ENCODE data around the gene PIK3R3.

The PIK3R3 gene

DNA sequence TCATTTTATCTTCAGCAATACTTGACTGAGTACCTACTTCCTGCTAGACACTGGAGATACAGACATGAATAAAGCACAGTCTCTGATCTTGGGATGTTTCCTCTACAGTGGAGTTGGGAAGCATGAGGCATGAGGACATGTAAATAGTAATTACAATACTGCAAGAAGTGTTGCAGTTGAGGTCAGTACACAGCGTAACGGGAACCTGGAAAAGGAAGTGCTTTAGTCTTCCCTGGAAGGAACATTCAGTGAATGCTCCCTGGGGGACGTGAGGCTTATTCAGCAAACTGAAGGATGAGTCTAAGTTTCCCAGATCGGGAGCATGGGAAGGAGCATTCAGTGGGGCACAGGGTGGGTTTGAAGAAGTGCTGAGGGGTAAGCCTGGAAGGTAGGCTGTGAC, 112.4 kb downstream of the PIK3R3 start:
- FAIRE-seq: no peak

DNA sequence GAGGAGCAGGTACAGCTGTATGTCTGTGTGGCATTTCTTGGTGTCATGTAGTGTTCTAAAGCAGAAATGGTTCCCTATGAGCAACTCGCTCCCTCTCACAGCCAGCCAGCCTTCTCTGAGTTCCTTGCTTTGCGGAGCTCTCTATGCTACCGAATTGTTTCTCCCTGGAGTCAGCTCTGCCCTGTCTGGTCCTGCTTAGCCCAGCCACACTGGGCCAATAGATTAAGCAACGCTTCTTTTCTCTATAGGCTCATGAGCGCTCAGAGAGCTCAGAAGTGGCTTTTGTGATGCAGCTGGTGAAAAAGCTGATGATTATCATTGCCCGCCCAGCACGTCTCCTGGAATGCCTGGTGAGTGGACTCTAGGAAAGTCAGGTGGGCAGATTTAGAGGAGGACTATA, 113.1 kb downstream of the PIK3R3 start:
- FAIRE-seq: no peak

DNA sequence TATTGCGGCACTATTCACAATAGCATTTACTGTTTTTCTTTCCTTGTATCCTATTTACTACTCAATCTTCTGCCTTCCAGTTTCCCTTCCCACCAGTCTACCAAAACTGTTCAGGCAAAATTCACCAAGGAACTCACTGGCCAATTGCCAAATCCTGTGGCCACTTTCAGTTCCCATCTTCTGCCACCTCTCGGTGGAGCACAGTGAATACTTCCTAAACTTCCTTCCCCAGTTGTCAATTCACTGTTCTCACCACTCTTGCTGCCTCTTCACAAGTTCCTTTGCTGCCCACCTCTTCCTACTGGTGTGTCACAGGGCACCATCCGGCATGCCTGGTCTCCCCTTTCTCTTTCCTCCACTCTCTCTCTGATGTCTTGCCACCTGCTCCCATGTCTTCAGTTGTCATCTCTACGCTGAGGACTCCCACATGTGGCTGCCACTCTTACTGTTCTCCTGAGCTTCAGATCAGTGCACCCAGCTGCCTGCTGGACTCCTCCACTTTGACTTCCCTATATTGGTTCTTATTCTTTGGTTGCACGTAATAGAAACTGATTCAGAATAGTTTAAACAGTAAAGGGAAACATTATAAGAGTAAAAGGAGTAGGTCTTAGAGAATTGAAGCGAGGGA, 114.4 kb downstream of the PIK3R3 start:
- no peak for FAIRE-seq

DNA sequence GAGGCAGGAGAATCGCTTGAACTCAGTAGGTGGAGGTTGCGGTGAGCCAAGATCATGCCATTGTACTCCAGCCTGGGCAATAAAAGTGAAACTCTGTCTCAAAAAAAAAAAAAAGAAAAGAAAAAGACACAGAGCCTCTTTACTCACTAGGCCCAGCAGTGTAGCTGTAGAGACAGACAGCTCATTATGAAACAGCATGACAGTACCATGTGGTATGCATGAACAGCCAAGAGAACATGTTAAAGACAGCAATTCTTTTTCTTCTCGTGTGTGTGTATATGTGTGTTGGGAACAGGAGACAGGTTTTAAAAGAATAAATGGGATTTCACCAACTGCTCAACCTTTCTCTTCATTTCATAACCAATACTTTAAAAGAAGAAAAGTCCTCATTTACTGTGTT, 118.8 kb downstream of the PIK3R3 start:
- FAIRE-seq: no peak

DNA sequence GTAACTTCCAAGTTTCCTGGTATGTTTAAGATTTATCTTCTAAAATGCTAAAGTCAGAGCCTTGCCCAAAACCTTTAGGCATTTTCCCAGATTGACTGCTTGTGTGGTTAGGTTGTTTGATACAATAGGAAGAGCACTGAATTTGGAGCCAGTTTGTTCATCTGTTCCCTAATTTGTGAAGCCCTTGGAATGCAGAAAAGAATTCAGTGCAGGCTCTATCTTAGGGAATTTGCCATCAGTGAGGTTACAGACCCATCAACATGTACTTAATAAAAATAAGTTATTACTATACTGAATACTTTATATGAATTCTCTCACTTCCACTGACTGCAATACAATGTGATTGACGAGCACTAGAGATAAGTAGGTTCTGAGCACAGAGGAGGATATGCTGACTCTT, 120.2 kb downstream of the PIK3R3 start:
- no peak for FAIRE-seq

DNA sequence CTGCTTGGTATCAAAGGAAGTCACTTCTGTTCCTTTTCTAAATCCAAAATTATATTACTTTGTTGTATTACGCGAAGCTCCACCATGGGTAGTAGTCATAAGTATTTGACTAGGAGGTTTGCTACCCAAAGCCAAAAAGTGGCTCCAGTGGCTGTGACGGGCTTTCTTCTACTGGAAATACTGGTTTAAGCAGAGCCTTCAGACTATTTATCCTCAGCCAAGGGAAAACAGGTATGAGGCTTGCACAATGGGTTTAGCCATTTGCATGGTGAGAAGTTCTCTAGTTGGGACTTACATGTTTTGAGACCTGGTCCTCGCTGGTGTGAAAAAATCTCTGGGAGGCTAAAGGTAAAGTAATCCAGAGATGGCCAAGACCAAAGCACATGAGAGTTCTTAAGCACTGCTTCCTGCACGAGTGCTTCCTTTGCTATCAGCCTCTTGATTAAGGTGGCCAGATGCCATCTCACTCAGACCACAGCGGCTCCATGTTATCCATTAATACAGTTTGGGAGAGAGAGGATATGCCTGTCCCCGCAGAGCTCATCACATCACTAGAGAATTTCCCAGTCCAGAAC, 121.2 kb downstream of the PIK3R3 start:
- no peak for FAIRE-seq

DNA sequence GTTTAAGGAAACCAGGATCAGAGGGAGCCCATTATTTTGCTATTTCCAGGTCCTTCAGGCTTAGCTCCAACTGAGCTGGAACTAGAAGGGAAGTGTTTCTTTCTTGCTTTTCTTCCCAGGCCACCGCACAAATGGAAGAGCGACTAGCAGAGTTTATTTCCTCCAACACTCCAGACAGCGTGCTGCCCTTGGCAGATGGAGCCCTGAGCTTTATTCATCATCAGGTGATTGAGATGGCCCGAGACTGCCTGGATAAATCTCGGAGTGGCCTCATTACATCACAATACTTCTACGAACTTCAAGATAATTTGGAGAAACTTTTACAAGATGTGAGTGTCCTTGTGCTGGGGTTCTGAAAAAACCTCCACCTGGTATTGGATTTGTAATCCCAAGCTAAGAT, 121.8 kb downstream of the PIK3R3 start:
- no peak for FAIRE-seq

DNA sequence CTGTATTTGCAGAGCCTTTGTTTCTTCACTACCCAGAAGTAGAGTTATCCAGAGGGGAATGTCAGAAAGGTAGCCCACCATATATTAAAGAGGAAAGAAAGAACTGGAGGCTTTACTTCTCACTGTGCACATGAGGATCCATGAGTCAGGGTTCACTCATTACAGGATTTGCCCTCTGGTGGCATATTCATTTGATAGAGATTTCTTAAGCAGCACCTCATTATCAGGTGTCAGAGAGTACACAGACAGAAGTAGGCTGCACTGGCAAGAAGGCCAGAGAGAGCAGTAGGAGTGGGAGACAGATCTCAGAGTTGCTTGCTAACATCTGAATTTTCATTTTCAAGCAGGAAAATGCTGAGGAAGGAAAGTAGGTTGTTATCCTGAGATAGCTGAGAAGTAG, 123.8 kb downstream of the PIK3R3 start:
- FAIRE-seq: no peak

DNA sequence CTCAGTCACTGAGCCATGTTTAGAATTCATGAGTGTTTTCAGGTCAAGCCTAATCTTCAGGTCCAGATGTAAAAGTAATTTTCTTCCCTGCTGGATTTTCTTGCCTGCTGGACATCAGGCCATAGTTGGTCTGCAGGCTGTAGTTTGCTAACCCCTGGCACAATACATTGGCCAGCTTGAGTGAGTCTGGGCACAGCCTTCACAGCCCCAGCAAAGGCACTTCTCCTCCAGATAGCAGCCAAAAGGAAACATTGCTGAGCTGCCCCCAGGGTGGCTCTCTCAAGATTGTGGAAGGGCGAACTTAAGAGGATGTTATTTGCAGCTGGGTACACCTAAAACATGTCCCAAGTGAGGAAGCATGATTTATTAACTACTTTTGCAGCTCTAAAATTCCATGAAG, 126.8 kb downstream of the PIK3R3 start:
- no peak for FAIRE-seq

DNA sequence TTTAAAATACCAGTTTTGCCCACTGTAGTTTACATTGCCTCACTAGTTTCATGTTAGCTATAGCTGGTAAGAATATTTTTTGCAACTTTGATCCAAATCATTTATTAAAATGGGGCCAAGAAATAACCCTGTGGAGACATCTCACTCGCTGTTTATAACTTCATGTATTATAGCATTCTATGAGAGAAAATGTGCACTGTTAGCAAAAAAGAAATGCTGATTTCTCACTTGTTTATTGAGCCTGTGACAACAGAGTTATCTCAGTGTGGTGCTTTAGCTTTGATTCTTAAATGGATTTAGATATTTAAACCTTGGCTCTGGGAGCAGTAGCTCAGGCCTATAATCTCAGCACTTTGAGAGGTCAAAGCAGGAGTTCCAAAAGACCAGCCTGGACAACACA, 127.9 kb downstream of the PIK3R3 start:
- no peak for FAIRE-seq

DNA sequence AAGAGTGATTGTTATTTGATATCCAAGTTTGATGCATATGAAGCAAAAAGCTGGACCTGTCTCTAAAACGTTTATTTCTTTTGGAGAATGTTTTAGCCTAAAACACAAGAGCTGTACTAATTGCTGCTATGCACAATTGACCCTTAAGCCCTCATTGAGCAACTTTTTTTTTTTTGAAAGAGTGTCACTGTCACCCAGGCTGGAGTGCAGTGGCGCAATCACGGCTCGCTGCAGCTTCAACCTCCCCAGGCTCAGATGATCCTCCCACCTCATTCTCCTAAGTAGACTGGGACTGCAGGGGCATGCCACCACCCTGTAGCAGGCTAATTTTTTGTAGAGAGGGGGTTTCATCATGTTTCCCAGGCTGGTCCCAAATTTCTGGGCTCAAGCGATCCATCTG, 129.1 kb downstream of the PIK3R3 start:
- FAIRE-seq: no peak

DNA sequence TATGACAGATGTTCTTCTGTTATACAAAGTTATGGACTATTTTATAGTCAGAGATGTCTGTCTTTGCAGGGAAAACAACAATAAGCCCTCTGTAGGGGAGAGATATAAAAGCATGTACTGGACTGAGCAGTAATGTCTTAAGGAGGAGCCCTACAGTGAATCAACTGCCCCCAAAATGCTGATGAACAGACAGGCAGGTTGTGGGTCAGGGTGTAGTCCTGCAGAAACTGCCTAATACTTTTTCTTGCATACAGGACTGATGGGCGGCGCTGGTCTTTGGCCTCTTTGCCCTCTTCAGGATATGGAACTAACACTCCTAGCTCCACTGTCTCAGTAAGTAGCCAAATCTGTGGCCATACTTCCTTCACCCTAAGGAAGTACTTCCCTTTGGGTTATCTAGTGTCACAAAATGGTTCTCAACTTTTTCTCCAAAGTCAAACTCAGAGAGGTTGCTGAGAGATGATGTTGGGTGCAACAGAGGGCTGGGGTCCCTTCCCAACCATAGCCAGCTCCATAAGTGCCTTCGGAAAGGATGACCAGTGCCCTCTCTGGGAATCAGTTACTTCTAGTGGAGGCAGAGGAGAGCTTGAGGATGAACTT, 129.8 kb downstream of the PIK3R3 start:
- no peak for FAIRE-seq

DNA sequence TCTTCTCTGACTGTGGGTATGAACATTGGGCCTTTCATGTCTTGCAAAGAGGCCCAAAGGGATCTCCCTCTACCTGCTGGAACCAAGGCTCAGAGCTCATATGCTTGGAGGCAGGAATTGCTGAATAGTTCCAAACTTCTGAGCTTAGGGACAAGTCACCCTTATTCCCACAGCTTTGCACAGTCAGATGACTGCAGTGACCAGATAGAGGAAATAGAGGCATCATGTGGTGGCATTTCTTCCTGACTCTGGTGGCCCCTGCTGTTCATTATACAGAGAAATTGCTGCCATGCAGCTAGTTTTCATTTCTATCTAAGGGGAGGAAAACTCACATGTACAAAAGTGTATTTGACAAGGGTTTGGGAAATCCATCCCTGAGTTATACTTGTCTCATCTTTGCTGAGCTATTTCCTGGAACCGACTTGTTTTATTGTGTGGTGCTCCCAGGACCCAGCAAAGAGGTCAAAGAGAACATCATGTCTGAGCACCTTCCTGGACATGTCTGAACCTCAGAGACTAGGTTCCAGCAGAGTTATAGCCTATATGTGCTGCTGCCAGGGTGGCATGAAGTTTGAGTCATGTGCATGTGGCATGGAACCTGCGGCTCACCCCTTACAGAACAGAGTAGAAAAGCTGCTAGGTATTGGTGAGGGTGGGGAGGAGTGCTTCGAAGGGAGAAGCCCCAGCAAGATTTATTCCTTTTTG, 131.2 kb downstream of the PIK3R3 start:
- FAIRE-seq: no peak

DNA sequence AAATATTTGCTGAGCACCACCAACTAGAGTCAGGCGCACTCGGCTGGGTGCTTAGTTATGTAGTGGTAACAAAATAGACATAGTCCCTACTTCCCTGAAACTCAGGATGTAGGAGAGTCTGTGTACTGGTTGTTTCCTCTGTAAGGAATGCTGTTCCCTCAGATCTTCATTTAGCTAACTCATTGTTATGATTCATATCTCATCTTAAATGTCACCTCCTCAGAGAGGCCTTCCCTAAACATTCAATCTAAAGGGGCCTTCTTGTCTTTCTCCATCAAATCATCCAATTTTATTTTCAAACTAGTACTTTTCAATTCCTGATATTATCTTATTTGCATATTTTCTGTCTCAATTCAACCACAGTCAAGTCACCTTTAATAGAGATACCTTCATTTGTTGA, 132.9 kb downstream of the PIK3R3 start:
- no peak for FAIRE-seq

DNA sequence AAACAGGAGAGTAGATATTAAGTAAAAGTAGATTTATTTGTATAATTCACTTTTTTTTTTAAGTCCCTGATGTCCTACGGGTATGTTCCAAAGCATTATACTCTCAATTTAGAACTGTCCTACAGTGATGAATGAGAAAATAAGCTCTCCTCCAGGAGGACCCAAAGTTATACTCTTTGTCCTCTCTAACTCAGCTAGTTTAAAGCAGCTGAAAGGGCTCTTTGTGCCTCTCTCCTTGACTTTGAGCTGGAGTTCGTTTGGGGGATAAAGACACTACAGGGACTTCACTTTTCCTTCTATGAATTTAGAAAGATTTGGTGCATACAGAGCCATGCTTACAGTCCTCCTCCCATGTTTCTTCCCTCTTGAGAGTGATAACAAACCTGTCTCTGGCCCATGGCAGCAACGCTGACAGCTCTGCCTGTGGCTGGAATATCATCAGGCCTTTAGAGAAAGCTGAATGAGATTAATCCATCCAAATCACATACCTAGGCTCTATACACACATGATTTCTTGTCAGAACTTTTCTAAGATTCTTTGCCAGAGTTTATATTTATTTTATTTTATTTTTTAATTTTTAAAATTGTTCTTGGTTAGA, 134.3 kb downstream of the PIK3R3 start:
- no peak for FAIRE-seq

DNA sequence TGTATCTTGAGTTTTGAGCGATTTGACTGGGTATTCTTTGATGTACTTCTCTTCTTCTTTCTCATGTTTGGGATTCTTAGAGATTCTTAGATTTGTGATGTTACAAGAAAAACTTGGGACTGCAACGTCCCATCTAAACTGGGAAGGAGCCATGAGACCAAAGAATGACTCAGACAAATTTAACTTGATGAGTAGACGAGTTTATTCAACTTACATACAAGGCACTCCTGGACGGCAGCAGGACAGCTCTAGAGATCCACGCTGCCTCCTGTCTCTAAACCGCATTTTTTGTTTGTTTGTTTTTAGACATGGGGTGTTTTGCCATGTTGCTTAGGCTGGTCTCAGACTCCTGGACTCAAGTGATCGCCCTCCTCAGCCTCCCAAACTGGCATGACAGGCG, 137.1 kb downstream of the PIK3R3 start:
- no peak for FAIRE-seq

DNA sequence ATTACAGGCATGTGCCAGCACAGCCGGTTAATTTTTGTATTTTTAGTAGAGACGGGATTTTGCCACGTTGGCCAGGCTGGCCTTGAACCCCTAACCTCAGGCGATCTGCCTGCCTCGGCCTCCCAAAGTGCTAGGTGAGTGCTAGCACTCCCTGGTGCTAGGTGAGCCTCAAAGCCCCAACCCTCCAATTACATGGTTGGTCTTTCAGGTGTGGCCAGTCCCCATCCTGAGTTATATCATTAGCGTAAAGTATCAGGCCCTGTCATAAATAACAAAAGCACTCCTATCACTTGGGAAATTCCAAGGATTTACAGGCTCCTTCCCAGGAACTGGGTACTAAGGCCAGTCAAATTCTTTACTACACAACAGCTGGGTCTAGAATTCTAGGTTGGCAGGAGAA, 138.0 kb downstream of the PIK3R3 start:
- FAIRE-seq: no peak

Data from A204.1 (cell line).